Endometrium (tissue), 2 donors: Measurements from ENCODE around the gene VPS13D.

Experiments used
- FAIRE-seq: peaks from 2 replicates; lab custom pipeline; 2012; peaks lifted over from hg19 to GRCh38; lab: Jason Lieb, UNC
- donor health status: control.
- donor health status: control.

Gene VPS13D

DNA sequence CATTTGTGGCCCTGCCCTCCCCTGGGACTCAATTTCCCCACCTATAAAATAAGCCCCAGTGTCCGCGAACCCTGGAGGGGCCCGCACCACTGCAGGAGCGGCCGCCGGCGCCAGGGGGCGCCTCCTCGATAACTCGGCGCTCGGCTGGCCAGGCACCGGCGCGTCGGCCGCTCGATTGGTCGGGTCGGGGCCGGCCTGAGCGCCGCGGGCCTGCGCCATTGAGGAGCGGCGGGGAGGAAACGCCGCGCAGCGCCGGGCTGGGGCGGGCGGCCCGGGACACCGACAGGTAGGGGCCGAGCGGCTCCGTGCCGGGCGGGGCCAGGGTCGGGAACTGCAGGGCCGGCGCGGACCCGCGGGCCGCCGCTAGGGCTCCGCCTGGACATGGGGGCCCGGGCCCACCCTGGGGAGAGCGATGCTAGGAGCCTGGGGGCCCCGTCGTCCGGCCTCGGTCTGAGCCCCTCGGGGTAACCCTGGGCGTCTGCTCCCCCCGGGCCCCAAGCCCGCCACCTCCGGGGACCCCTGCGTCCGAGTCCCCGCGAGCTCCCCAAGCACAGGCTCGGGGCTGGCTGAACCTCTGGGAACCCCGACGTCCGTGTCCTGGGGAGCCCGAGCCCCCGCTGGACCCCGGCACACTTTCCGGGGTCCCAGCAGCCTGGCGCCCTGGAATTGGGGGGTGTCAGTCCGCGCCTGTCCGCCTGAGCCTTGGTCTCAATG, at the start of gene VPS13D:
Gene VPS13D (plus strand): TSS at position 196 of the 714 bp plus-strand sequence. CDS start 4,237 bp downstream, outside the sequence.
- FAIRE-seq: no peak

GRCh38 chr1:12180315-12180714, 49.5 kb upstream of the VPS13D start:
- FAIRE-seq: no peak

GRCh38 chr1:12180903-12181302, 48.9 kb upstream of the VPS13D start:
- FAIRE-seq: no peak

- no peak for FAIRE-seq
Measured at GRCh38 chr1:12181568-12181967, 48.3 kb upstream of the VPS13D start.

DNA sequence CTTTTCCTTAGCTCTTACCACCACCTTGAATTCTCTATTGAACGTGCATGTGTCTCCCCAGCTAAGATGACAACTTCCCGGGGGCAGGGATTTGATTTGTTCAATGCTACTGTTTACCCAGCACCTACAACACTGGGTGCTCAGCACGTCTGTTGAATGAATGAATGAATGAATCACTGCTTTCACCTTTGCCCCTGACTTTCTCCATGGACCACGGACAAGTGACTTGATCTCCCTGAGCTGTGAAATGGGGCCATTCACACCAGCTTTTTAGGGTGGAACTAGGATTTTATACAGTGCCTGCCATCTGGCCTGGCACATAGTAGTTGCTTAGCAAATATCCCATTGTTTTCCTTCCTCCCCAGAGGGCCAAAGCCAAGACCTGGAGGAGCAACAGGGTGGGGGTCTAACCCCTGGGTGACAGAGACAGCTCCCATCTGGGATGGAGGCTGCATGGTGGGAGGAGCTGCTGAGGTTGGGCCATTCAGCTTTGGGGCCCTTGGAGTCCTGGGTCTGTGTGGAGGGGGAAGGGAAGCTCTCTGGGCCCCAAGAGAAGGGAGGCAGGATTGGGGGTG, 47.3 kb upstream of the VPS13D start:
- no peak for FAIRE-seq

DNA sequence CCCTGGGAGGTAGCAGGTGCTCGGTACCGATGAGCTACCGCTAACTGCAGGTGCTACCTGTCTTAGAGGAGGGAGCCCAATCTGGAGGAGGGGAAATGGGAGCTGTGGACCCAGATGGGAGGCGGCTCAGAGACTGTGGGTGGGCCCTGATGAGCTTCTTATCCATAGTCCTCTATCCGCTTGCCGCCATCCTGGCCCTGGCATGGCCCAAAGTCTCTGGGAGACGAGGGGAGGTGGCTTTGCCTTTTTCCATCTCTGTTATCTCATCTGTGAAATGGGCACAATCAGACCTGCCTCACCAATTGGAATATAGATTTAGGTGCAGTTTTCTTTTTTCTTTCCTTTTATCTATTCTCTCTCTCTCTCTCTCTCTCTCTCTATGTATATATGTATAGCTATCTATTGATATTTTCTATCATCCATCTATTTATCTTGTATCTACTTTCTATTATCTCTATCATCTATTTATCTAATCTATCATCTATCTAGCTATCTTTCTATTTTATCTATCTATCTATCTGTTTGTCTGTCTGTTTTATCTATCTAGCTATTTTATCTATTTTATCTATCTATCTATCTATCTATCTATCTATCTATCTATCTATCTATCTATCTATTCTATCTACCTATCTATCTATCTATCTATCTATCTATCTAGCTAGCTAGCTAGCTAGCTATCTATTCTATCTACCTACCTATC, 46.6 kb upstream of the VPS13D start:
- no peak for FAIRE-seq

- peak; percentile 23 for FAIRE-seq
Measured at GRCh38 chr1:12184008-12184681, 45.7 kb upstream of the VPS13D start.

DNA sequence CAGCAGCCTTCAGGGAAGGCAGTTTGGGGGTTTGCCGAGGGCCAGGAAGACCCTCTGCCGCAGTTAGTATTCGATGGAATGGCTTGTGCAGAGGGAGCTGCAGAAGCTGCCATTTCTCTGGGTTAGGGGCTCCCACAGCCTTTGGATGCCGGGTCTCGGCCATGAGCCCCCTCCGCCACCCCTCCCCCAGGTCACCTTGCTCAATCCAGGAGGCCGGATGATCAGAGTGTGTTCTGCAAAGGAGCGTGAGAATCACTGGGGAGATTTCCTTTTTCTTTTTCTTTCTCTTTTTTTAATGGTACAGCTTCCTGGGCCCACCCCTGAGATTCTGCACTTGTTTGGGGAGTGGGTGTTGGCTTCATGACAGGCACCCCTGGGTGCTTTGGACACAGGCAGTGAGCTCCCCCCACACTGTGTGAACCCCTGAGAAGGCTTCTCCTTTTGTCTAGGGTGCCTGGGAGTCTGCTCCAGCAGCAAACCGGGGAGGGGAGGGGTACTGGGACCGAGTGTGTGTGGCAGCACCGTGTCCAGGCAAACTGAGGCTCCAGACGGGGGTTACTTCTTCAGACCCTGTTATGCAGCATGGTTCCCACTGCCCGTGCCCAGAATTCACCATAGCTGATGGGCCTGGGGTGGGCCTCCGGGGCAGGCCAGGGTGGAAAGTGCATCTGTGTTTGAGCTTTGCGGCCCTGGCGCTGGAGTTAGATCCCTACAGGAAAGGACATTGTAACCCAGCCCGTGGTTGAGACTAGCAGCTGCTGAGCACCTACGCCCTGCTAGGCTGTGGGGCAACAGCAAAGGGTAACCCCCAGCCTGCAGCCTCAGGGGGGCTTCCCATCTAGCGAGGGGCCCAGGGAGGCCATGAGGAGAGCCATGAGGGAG, 44.6 kb upstream of the VPS13D start:
- FAIRE-seq: no peak

DNA sequence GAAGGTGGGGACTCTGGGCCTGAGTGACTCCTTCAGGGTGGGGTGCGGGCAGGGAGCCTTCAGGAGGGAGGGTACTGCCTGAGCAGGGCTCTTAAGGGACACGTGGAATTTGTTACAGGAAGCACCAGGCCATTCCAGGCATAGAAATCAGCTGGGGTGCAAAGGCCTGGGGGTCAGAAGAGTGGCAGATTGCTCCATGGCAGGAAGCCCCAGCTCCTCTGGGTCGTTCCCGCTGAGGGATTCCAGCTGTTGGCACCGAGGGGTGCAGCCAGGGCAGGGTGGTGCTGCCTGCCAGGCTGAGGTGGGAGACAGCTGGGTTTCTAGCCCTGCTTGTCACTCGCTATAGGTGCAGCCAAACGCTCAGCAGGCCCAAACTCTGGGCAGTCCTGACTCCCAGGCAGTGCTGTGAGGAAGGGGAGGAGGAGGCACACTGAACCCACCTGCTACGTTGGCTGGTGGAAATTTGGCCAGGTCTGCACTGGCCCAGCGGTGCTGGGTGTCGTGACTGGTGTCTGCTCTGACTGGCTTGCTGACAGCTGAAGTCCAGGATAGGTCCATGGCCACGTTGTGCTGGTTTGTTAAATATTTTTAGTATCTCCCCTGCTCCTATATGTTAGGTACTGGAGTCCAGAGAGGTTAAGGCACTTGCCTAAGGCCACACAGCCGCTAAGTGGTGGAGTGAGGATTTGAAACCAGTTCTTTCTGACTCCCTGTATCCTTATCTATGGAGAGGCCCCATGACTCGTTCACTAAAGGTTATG, 43.7 kb upstream of the VPS13D start:
- FAIRE-seq: no peak

DNA sequence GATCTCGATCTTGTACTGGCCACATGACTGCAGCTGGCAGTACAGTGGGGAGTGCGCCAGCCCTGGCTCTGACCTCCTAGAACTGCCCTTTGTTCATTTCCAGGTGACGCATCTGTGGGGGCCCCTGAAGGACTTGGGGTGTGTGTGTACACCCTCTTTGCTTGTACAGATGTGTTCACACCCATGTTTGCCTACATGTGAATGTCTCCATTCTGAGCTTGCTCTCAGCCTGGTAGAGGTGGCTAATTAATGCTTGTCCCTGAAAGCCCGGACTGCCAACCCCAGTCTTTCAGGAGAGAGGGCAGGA, 43.2 kb upstream of the VPS13D start:
- no peak for FAIRE-seq

- no peak for FAIRE-seq
Measured at GRCh38 chr1:12188115-12188514, 41.7 kb upstream of the VPS13D start.

DNA sequence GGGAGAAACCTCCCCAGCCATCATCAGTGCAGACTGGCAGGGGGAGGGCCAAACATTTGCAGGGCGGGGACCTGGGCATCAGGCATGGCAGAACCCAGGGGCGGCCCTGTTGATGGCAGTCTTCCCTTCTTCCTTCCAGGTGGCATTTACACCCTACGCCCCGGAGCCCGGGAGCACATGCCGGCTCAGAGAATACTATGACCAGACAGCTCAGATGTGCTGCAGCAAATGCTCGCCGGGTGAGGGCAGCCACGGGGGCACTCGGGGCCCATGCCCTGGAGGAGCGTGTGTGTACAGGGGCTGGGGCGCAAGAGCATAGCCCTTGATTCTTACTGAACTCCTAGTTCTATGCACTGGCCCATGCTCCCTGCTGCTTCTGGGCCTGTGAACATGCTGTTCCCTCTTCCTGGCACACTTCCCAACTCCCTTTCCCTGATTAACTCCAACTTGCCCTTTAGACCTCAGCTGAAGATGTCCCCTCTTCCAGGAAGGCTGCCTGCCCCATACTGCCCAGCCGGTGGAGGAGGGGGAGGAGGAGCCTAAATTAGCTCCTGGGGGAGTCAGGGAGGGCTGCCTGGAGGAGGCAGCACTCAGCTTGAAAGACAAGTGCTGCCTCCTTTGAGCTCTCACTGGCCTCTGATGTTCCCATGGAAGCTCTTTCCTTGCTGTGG, 41.0 kb upstream of the VPS13D start:
- FAIRE-seq: no peak

DNA sequence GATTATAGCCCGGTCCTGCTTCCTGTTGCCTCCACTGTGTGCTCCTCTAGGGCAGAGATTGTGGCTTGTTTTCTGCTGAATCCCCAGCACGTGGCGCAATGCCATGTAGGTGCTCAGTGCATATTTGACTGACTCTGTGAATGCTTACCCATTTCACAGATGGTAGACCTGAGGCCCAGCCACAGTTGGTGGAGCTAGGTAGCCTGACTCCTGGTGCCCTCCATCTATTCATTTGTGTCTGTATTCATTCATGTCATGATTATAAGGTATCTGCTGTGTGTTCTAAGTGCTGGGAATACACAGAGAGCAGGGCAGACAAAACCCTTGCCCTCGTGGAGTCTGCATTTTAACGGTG, 40.5 kb upstream of the VPS13D start:
- FAIRE-seq: no peak

- no peak for FAIRE-seq
Measured at GRCh38 chr1:12191242-12192032, 38.4 kb upstream of the VPS13D start.

DNA sequence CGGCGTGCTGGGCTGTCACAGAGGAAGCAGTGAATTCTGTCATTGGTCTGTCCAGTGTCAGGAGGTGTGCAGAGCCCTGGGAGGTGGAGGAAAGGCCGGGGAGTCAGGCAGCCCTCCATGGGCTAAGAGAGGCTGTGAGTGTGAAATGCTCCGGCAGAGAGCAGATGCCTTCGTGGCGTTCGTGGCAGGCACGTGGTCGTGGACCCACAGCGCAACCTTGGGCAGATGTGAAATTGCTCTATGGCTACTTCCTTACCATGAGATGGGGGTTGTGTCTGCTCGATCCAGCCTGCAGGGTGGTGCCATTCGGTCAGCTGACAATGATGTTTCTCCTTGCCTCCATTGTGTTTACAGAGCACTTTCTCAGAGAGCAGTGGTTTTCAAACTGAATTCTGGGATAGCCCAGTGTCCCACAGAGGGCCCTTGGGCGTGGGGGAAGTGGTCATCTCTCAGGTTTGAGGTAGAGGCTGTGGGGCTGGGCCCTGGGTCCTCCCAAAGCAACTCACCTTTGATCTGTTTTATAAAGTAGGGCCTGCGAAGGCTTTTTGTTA, 35.1 kb upstream of the VPS13D start:
- no peak for FAIRE-seq

GRCh38 chr1:12195416-12195815, 34.4 kb upstream of the VPS13D start:
- FAIRE-seq: no peak

- no peak for FAIRE-seq
Measured at GRCh38 chr1:12196641-12197482, 33.0 kb upstream of the VPS13D start.

DNA sequence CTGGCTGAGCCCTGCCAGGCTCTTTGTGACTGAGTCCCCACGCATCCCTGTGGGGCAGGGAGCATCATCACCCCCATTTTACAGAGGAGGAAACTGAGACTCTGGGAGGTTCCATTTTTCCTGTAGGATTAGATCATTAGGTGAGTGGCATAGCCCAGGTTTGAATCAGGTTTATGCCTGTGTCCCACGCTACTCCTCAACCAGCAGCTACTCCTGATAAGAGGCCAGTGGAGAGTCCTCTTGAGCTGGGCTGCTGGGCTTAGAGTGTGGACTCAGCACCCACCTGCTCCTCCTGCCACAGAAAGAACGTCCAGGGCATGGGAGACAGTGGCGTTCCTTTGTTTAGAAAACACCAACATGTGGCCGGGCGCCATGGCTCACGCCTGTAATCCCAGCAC, 32.3 kb upstream of the VPS13D start:
- FAIRE-seq: no peak

DNA sequence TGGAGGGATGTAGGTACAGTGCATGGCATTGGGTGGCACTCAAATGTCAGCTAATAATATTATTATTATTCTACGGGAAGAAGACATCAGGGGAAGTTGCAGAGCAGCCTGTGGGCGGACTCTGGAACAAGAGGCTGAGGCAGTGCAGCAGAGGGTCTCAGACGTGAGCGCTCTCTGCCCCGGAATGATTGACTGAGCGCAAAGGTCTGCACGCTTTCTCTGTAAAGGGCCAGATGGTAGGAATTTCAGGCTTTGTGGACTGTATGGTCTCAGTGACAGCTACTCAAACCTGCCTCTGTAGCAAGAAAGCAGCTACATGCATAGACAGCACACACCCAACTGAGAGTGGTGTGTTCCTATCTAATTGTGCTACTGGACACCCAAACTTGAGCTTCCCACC, 29.6 kb upstream of the VPS13D start:
- no peak for FAIRE-seq
